Suppressor macrophage treated with lipopolysaccharide for 4 hours (primary cell): Measurements from ENCODE around the gene SKIDA1.
A peak's percentile ranks its signal among the peaks of the same experiment; 100 is the strongest.

Source experiments
- DNase-seq: peaks from one replicate; pipeline ENCODE4 v3.0.0-alpha.2; 2020

SKIDA1 gene

GRCh38 chr10:21499701-21500577, 25.5 kb downstream of the SKIDA1 start:
- DNase-seq: no peak

GRCh38 chr10:21498986-21499385, 26.5 kb downstream of the SKIDA1 start:
- DNase-seq: no peak

GRCh38 chr10:21498377-21498776, 27.1 kb downstream of the SKIDA1 start:
- DNase-seq: no peak

- DNase-seq: peak; percentile 71
These were observed 28.2 kb downstream of the SKIDA1 start for GRCh38 chr10:21497177-21497807.

- peak; percentile 43 for DNase-seq
These were observed 28.9 kb downstream of the SKIDA1 start for GRCh38 chr10:21496343-21497176.

GRCh38 chr10:21495752-21496342, 29.6 kb downstream of the SKIDA1 start:
- peak; percentile 89 for DNase-seq

GRCh38 chr10:21495002-21495751, 30.3 kb downstream of the SKIDA1 start:
- no peak for DNase-seq

- peak; percentile 39 for DNase-seq
These were observed 31.1 kb downstream of the SKIDA1 start for GRCh38 chr10:21494191-21495001.

- peak; percentile 10 for DNase-seq
These were observed 31.7 kb downstream of the SKIDA1 start for GRCh38 chr10:21493784-21494183.

- no peak for DNase-seq
These were observed 33.1 kb downstream of the SKIDA1 start for GRCh38 chr10:21492421-21492820.

- DNase-seq: no peak
These were observed 34.8 kb downstream of the SKIDA1 start for GRCh38 chr10:21490711-21491105.

- DNase-seq: no peak
These were observed 35.3 kb downstream of the SKIDA1 start for GRCh38 chr10:21490028-21490710.

GRCh38 chr10:21488957-21489446, 36.5 kb downstream of the SKIDA1 start:
- peak; percentile 22 for DNase-seq

- no peak for DNase-seq
These were observed 37.1 kb downstream of the SKIDA1 start for GRCh38 chr10:21488246-21488956.

GRCh38 chr10:21487416-21488180, 37.9 kb downstream of the SKIDA1 start:
- no peak for DNase-seq

- no peak for DNase-seq
These were observed 42.7 kb downstream of the SKIDA1 start for GRCh38 chr10:21482821-21483220.

- no peak for DNase-seq
These were observed 44.1 kb downstream of the SKIDA1 start for GRCh38 chr10:21481407-21481806.

- no peak for DNase-seq
These were observed 45.7 kb downstream of the SKIDA1 start for GRCh38 chr10:21479570-21480315.
